Measurements from ENCODE around the gene RNASEH2A.
"Not testable (repeated sequence)": the region's sequence is repeated elsewhere in the genome, so short reads cannot be mapped to it uniquely, and the experiment has no call there.

The RNASEH2A gene

DNA sequence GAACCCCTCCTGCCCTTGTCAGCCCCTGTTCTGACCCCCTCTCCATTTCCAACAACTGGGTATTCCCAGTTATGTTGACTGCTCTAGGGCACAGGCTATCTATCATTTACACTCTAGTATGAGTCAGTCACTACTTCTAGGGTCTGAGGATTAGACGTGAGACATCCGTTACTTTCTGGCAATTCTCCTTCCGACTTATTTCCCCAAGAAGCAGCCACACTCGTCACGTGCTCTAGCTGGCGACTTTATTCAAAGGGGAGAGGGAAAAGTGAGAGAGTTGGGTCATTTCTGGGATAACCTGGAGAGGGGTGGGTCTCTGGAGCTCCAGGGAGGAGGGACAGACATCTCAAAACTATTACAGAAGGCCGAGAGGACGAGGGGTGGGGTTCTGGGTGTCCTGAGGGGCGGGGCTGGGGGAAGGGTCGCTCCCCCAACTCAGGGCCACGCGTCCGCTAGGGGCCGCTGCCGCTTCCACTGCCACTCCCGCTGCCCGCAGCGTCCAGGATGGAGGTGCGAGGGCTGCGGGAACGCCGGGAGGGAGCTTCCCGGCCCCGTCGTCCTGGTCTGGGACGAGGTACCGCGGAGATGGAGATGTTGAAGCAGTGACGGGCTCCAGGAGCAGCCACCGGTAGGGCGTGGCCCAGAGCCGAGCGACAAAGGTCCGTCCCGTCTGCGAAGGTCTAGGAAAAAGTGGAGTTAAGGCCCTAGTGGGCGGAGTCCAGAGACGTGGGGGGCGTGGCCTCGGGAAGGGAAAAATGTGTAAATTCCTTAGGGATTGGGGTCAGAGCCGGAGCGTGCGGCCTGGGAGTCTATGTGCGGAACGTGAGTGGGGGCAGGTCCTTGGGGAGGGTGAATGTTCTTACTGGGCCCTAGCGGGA, 19.1 kb downstream of the RNASEH2A start:
- no peak for FAIRE-seq
- DNase-seq (ENCODE audit: insufficient read length, low spot score), result no peak

- no peak for FAIRE-seq
- DNase-seq (ENCODE audit: insufficient read length, low spot score), result no peak
These were observed 22.1 kb downstream of the RNASEH2A start for GRCh38 chr19:12828494-12828893.

GRCh38 chr19:12833418-12833737, 27.0 kb downstream of the RNASEH2A start:
- DNase-seq (ENCODE audit: insufficient read length, low spot score) (no peak), FAIRE-seq (no peak)

DNA sequence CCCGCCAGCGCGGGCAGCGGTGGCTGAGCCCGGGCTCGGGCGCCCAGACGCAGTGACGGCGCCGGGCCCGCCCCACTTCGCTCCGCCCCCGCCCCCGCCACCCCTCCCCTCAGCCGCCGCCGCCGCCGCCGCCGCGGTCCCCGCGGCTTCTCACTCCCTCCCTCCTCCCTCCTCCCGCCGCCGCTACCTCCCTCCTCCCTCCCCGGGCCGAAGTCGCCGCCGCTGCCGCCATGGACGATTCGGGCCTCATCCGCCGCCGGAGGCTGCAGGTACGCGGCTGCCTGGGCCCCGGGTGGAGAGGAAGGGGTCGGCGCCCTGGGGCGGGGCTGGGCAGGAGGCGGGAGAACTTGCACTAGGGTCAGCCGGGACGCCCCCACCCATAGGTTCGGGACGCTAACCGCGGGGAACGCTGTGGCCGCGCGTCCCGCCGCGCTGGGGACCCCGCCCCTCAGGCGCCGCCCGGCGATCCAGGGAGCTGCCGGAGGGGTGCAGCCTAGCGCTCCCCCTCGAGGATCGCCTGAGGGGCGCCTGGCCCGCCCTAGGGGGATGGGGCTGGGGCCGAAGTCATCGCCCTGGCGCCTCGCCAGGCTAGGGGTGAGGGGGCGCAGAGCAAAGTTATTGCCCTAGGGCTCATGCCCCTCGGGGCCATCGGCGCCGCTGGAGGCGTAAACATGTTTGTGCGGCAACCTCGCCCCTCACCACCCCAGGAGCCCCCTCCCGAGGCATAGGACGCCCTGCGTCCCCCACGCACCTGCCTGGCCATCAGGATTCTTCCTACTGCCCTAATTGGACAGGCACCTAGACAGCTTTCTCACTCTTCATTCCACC, 27.6 kb downstream of the RNASEH2A start:
- no peak for FAIRE-seq
- peak; percentile 55 for DNase-seq (ENCODE audit: insufficient read length, low spot score)

GRCh38 chr19:12834566-12834943, 28.2 kb downstream of the RNASEH2A start, which contains the start of gene RTBDN:
TSS of gene RTBDN (minus strand) at chr19:12834579. CDS start at chr19:12829979, 4,600 bp downstream.
- FAIRE-seq (peak; percentile 57), DNase-seq (ENCODE audit: insufficient read length, low spot score) (no peak)

GRCh38 chr19:12834976-12835757, 28.8 kb downstream of the RNASEH2A start:
- no peak for FAIRE-seq
- no peak for DNase-seq (ENCODE audit: insufficient read length, low spot score)

DNA sequence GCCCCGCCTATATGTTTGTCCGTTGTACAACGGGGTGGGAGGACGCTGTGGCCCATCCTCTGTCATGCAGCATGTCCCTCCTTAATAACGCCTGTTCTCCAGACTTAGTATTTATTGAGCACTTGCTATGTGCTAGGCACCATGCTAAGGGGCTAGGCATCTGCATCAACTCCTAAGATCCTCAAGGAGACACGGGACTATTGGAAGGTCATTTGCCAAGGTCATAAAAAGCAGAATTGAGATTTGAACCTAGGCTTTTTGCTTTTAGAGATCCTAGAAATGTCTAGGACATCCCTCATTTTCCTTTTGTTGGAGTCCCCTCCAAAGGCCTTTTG, 30.1 kb downstream of the RNASEH2A start:
- FAIRE-seq (no peak), DNase-seq (ENCODE audit: insufficient read length, low spot score) (no peak)

GRCh38 chr19:12837225-12837624, 30.8 kb downstream of the RNASEH2A start:
- DNase-seq (ENCODE audit: insufficient read length, low spot score) (no peak), FAIRE-seq (no peak)

DNA sequence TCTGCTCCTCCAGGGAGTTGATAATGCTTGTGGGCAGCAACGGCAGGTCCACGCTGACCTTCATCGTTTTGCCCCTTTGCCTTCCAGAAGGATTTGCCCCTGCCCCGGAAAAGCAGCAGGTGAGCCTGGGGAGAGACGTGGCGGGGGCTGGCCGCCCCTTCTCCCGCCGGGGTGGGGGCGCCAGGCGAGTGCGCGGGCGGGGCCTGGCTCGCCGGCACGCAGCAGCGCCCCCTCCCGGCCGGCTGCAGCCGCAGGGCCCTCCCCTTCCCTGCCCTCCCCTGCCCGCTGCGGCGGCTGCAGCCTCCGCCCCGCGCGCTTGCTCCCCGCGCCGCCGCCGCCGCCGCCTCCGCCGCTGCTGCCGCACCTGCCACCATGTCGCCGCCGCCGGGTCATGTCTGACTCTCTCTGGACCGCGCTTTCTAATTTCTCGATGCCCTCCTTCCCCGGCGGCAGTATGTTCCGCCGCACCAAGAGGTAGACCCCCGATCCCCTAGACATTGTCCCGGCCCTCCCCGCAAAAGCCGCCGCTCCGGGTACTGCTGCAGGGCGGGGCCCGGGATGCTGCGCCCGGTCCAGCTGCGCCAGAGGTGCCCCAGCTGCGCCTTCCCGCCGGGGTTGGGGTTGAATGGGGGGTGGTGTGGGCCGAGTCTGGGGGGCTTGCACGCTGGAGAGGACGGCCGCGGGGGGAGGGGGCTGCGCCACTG, 31.9 kb downstream of the RNASEH2A start, which contains the start of gene MAST1:
Gene MAST1 (plus strand): TSS at position 334 of the 704 bp plus-strand sequence. CDS start 58 bp downstream, at position 392.
- FAIRE-seq, result no peak
- peak; percentile 76 for DNase-seq (ENCODE audit: insufficient read length, low spot score)

DNA sequence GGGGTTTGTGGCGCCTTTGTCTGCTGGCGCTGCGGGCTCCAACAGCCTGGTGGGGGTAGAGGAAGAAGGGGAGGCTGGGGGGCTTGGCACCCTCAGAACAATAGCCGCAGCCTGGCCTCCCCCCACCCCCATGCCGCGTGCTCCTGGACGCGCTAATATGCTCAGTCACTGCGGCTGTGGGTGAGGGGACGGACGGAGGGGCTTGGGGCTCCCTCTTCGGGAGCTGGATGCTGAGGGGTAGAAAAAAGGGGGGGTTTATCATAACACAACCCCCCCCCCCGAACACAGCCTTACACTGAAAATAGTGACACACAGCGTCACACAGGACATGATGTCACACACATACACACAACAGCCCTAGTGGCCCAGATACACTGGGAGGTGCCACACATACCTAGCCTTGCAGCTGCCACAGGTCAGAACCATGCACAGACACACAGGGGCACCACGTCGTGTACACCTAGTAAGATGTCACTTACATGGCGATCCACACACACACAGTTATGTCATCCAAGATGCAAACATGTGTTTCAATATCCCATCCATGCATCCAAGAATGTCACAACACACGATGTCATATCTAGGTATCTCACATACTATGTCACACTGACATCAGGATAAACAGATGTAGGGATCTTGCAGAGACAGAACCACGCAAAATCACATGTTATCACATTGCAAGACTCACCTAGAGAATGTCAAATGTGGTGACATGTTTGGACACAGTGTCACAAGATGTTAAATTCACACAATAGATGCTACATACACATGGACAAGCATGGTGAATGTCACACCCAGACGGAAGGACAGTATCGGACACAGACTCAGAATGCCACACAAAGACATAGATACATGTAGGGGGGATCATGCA, 32.7 kb downstream of the RNASEH2A start:
- FAIRE-seq, result peak; percentile 62

DNA sequence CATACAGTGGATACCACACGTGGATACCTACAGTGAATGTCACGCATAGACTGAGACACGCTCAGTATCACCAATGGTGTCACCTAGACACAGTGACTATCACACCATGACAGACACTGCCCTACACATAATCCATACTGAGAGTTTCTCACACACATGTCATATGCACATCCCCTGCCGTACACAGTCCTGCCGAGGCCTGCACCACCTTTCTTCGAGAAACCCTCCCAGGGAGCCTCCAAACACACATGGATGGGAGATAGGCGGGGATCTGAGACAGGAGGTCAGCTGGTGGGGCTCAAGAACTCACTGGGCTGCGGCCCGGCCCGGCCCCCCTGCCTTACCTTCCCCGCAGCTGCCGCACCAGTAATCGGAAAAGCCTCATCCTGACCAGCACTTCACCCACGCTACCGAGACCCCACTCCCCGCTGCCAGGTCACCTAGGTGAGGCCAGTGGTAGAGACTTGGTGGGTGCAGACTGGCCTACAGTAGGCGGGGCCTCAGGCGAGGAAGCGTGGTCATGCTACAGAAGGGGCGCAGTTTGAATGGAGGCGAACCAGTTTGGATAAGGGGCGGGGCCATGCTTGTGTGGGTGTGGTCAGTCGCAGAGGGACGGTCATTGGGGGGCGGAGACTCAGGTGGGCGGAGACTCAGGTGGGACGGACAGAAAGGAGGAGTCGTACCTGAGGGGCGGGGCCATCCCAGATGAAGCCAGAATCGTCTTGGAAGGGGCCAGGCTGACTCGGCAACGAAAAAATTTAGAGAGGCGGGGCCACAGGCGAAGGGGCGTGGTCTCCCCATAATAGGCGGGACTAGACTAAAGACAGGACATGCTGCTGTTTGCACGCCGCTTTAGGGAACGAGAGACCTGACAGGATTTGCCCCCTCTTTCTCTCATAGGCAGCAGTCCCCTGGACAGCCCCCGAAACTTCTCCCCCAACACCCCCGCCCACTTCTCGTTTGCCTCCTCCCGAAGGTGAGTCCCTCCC, 34.0 kb downstream of the RNASEH2A start:
- DNase-seq (ENCODE audit: insufficient read length, low spot score) (no peak), FAIRE-seq (no peak)

More for the DNA sequence above, 32.7 kb downstream of the RNASEH2A start:
- DNase-seq (ENCODE audit: insufficient read length, low spot score), result no peak

GRCh38 chr19:12841094-12841493, 34.7 kb downstream of the RNASEH2A start:
- FAIRE-seq (no peak), DNase-seq (ENCODE audit: insufficient read length, low spot score) (no peak)

DNA sequence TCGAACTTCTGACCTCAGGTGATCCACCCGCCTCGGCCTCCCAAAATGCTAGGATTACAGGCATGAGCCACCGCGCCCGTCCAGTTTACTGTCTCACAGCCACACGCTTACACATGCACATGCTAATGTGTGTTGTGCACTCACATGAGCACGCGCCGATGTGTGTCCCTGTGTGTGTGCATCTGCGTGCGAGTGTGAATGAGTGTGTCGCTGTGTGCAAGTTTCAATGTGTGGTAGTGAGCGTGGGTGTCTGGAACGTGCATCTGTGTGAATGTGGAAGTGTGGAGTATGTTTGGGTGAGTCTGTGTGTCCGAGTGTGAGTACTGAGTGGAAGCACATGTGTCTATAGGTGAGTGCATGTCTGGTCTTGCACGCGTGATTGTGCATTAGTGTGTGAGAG, 36.1 kb downstream of the RNASEH2A start:
- no peak for FAIRE-seq
- no peak for DNase-seq (ENCODE audit: insufficient read length, low spot score)

GRCh38 chr19:12843328-12843727, 36.9 kb downstream of the RNASEH2A start:
- DNase-seq (ENCODE audit: insufficient read length, low spot score) (no peak), FAIRE-seq (no peak)

GRCh38 chr19:12843999-12844732, 37.8 kb downstream of the RNASEH2A start:
- DNase-seq (ENCODE audit: insufficient read length, low spot score) (no peak), FAIRE-seq (no peak)

- not testable (repeated sequence) for DNase-seq (ENCODE audit: insufficient read length, low spot score)
These were observed 40.2 kb downstream of the RNASEH2A start for GRCh38 chr19:12846613-12847012.

More at GRCh38 chr19:12846613-12847012, 40.2 kb downstream of the RNASEH2A start:
- not testable (repeated sequence) for FAIRE-seq

All from HTR-8/SVneo (cell line).